GM12878 (cell line): ENCODE data around the gene STKLD1. TPM values are rescaled to one million over a fixed set of nuclear protein-coding genes. Genes with fewer than 3 reads are reported as not detected.

Source experiments
- ATAC-seq: fragments of 200-7000 bp; cut with Tn5 transposase; 3 replicates; pipeline ENCODE4 v1.9.1; 2020; ENCODE audit warnings: mild to moderate bottlenecking, moderate library complexity
- BruUV-seq: library from RNA; stranded (reverse); fragments of 400-500 nt; replicated peaks from 2 replicates; lab custom pipeline; 2021; lab: Mats Ljungman, UMichigan
- CTCF ChIA-PET: fragments of 300-600 bp; sonication (Branson Sonifier 250); formaldehyde crosslinking; extraction: SDS; loops from one replicate; lab custom pipeline; 2021; ENCODE audit warnings: inconsistent platforms; lab: Yijun Ruan, JAX
- POLR2A ChIA-PET: fragments of 350-600 bp; formaldehyde crosslinking; extraction: SDS; loops from one replicate; lab custom pipeline; 2021; ENCODE audit warnings: inconsistent platforms; lab: Charles Lee
- RAD21 ChIA-PET: fragments of 300-600 bp; sonication (Branson Sonifier 250); formaldehyde crosslinking; loops from one replicate; lab custom pipeline; 2023; ENCODE audit warnings: antibody characterized with exemption; ENCODE audit not compliant: unreplicated experiment; lab: Charles Lee
- SMC1A ChIA-PET: fragments of 300-600 bp; sonication (Branson Sonifier 250); formaldehyde crosslinking; loops from one replicate; lab custom pipeline; 2023; ENCODE audit not compliant: unreplicated experiment, uncharacterized antibody; lab: Charles Lee
- DNase-seq: peaks from one replicate; pipeline ENCODE4 v3.0.0-alpha.2; 2011; ENCODE audit warnings: low read depth, low spot score
- FAIRE-seq: peaks from 3 replicates; lab custom pipeline; 2011; peaks lifted over from hg19 to GRCh38; lab: Jason Lieb, UNC
- H2AFZ ChIP-seq: 2 replicates; pipeline ENCODE4 v1.6.0; 2011; ENCODE audit warnings: low read depth, low read length, control low read depth; ENCODE audit not compliant: control insufficient read depth
- H3K27ac ChIP-seq: 2 replicates; pipeline ENCODE4 v1.5.1; 2011; ENCODE audit warnings: control low read depth; ENCODE audit not compliant: control insufficient read depth, insufficient read depth
- H3K27me3 ChIP-seq, 2 experiments: replicated peaks in 1 of 2; 2 replicates each; pipeline versions ENCODE4 v1.6.0 to v1.6.1; 2011; ENCODE audit warnings: low read length in 1 of 2; ENCODE audit not compliant: control insufficient read depth in 2 of 2, insufficient read depth in 2 of 2
- H3K36me3 ChIP-seq, 2 experiments: 2 replicates each; pipeline ENCODE4 v1.5.1; 2011; ENCODE audit warnings: low read length in 1 of 2; ENCODE audit not compliant: control insufficient read depth in 2 of 2, insufficient read depth in 2 of 2
- H3K4me1 ChIP-seq: 2 replicates; pipeline ENCODE4 v1.6.1; 2011; ENCODE audit warnings: mild to moderate bottlenecking, low read length, moderate library complexity, mixed read lengths; ENCODE audit not compliant: control insufficient read depth, insufficient read depth
- H3K4me2 ChIP-seq: 2 replicates; pipeline ENCODE4 v1.6.0; 2011; ENCODE audit warnings: control low read depth; ENCODE audit not compliant: control insufficient read depth, insufficient read depth
- H3K4me3 ChIP-seq: fragments of 200-600 bp; sonication (generic); 2 replicates; pipeline ENCODE4 v1.5.1; 2016
- H3K79me2 ChIP-seq: 2 replicates; pipeline ENCODE4 v1.6.0; 2011; ENCODE audit warnings: low read length; ENCODE audit not compliant: control insufficient read depth, insufficient read depth
- H3K9ac ChIP-seq: 2 replicates; pipeline ENCODE4 v1.8.0; 2011; ENCODE audit warnings: low read length, control low read depth, mixed read lengths; ENCODE audit not compliant: control insufficient read depth, insufficient read depth
- H3K9me3 ChIP-seq: replicated peaks from 3 replicates; pipeline ENCODE4 v1.5.1; 2011; ENCODE audit warnings: mild to moderate bottlenecking, low read length; ENCODE audit not compliant: control insufficient read depth, insufficient read depth
- H4K20me1 ChIP-seq: 2 replicates; pipeline ENCODE4 v1.6.0; 2011; ENCODE audit not compliant: control insufficient read depth, insufficient read depth
- BHLHE40 ChIP-seq, 2 experiments: fragments of 450-650 bp in 1 of 2; IDR thresholded peaks; 2 replicates each; pipeline ENCODE4 v1.6.1; 2011 to 2017; ENCODE audit warnings: low read depth in 2 of 2, borderline replicate concordance in 1 of 2, improper control_type of control experiment in 1 of 2, low read length in 1 of 2, mild to moderate bottlenecking in 1 of 2
- FOXM1 ChIP-seq: IDR thresholded peaks from 2 replicates; pipeline ENCODE4 v1.6.1; 2012; ENCODE audit warnings: low read depth, mild to moderate bottlenecking, inconsistent platforms, low read length, moderate library complexity
- RAD21 ChIP-seq: IDR thresholded peaks from 2 replicates; pipeline ENCODE4 v1.6.1; 2011; ENCODE audit warnings: mild to moderate bottlenecking, low read depth, low read length, moderate library complexity; ENCODE audit not compliant: insufficient read depth
- SMC3 ChIP-seq: IDR thresholded peaks from 2 replicates; pipeline ENCODE4 v1.6.1; 2011; ENCODE audit warnings: low read length, improper control_type of control experiment, borderline replicate concordance
- WGBS: methylation state at CpG from one replicate; pipeline ENCODE4 v1.1.6; 2016; ENCODE audit warnings: low lambda C conversion rate; ENCODE audit not compliant: insufficient replicate concordance, insufficient coverage; ENCODE audit errors: missing lambda C conversion rate; 5-methylcytosine and 5-hydroxymethylcytosine counted together
- in situ Hi-C: fragments of 300-500 bp; cut with MboI; formaldehyde crosslinking; loops from 9 replicates; pipeline ENCODE4 v1.14.3; 2018; ENCODE audit warnings: mixed read lengths
- intact Hi-C: fragments of 100-400 bp; cut with micrococcal nuclease; formaldehyde crosslinking; loops from one replicate; pipeline ENCODE4 v1.14.2; 2022; ENCODE audit not compliant: unreplicated experiment
- polyA plus RNA-seq, 11 experiments: library from polyadenylated mRNA; depleted of rRNA in 4 of 11; unstranded in 6 of 11; stranded (reverse) in 5 of 11; fragments of >200 nt; fragmentation: Nextera tagmentation in 4 of 11; fragmentation: Illumina TruSeq in 1 of 11; extraction: Ambion mirVana in 4 of 11; extraction: Trizol in 1 of 11; gene quantifications; 1 replicate in 1 of 11; 2 replicates in 10 of 11; pipeline versions ENCODE4 v1.2.1 to v1.2.3, GENCODE V29; 2011 to 2016; ENCODE audit warnings: inconsistent platforms in 2 of 11, missing spikeins in 2 of 11, low read depth in 1 of 11
- total RNA-seq, 4 experiments: library from RNA; depleted of rRNA in 3 of 4; stranded (reverse); fragments of >200 nt in 3 of 4; fragmentation: Illumina TruSeq in 1 of 4; extraction: Trizol in 1 of 4; gene quantifications; 2 replicates each; pipeline versions ENCODE4 v1.2.1 to v1.2.3, GENCODE V29; 2013 to 2021
- TF ChIP-seq, protein P1 (sequence below): IDR thresholded peaks from 2 replicates; pipeline ENCODE4 v1.6.1; 2011; ENCODE audit warnings: borderline replicate concordance, low read depth, mild to moderate bottlenecking, moderate library complexity, low read length; ENCODE audit not compliant: insufficient read depth, poor library complexity, severe bottlenecking
- TF ChIP-seq, protein P2 (sequence below), 3 experiments: IDR thresholded peaks in 2 of 3; conservative IDR thresholded peaks in 1 of 3; 2 replicates each; pipeline ENCODE4 v1.5.1; 2011; ENCODE audit warnings: low read depth in 3 of 3, low read length in 3 of 3, mild to moderate bottlenecking in 3 of 3, control low read depth in 2 of 3, moderate library complexity in 2 of 3, inconsistent platforms in 1 of 3, mixed read lengths in 1 of 3; ENCODE audit not compliant: control insufficient read depth in 2 of 3, insufficient read depth in 1 of 3; ENCODE audit errors: extremely low read depth in 1 of 3
- TF ChIP-seq, protein P3 (sequence below): fragments of 450-650 bp; formaldehyde crosslinking; IDR thresholded peaks from 2 replicates; pipeline ENCODE4 v1.4.0; 2020; ENCODE audit warnings: mild to moderate bottlenecking, moderate library complexity

STKLD1 gene
- total and polyA plus RNA-seq, 10 of the 15 experiments (the other 5 are each of a cell fraction or from before 2014, with no cell fraction given), result 0.07 to 0.40 (median 0.29) TPM; not detected in 4

DNA sequence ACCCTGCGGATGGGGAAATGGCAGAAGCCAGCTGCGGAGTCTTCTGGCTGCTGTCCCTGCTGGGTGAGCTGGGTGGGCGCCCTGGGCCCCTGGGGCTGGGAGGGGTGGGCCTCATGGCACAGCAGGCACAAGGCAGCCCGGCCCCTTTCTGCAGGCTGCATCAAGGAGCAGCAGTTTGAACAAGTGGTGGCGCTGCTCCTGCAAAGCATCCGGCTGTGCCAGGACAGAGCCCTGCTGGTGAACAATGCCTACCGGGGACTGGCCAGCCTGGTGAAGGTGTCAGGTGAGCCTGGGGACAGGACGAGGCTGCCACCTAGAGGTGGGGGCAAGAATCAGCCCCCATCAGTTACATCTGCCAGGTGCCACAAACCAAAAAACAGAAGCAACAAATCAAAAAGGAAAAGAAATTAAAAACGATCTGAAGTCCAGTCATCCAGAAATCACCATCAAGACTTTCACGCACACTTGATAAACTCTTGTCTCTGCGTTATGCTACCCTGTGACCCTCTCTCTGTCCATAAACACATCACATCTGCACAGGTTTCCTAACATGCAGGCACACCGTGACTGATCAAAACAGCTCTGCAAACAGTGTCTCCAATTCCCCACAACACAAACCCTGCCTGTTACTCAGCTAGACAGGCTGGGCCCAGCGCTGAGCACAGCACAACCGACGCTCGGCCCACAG, 27.7 kb downstream of the STKLD1 start:
- H3K4me1 ChIP-seq, result no peaks in the 10 kb centered on the region
- H3K4me2 ChIP-seq, result no peak overlapping the region
- H2AFZ ChIP-seq, result no peak overlapping the region
- peak; percentile 57 for ATAC-seq
- H3K9me3 ChIP-seq, result no peaks in the 10 kb centered on the region
- no peak for FAIRE-seq
- RAD21 ChIA-PET, result interaction anchor here (1.1 kb wide), 1 partner anchor 34 kb away, joined by 3 read pairs; no protein-coding TSS in a partner anchor
- peaks cover 18 to 25% of the 10 kb centered on the region in 2 experiments; a peak in 3 of 4 replicates for H3K36me3 ChIP-seq
- no TSS peak for BruUV-seq
- no peak overlapping the region for H3K4me3 ChIP-seq
- no peak overlapping the region for H3K27ac ChIP-seq
- no peak overlapping the region for H3K9ac ChIP-seq
- SMC1A ChIA-PET, result interaction anchor here (1.7 kb wide), 1 partner anchor 20 kb away, joined by 3 read pairs; no protein-coding TSS in a partner anchor
- TF ChIP-seq, protein P1, sequence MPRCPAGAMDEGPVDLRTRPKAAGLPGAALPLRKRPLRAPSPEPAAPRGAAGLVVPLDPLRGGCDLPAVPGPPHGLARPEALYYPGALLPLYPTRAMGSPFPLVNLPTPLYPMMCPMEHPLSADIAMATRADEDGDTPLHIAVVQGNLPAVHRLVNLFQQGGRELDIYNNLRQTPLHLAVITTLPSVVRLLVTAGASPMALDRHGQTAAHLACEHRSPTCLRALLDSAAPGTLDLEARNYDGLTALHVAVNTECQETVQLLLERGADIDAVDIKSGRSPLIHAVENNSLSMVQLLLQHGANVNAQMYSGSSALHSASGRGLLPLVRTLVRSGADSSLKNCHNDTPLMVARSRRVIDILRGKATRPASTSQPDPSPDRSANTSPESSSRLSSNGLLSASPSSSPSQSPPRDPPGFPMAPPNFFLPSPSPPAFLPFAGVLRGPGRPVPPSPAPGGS, result no peak
- TF ChIP-seq RAD21 (peak; percentile 49), SMC3 (peak; percentile 32; the same call in 1 of the 2 replicates), FOXM1 (peak; percentile 25; the same call in 1 of the 2 replicates), BHLHE40 (IDR thresholded peaks at IDR 0.05; ENCODE audit: borderline replicate concordance in 1 of 2, low read depth in 2 of 2, low read length in 1 of 2) (0 out of 4 replicates have a peak, but pooled peaks have one; percentile 11 to 13)
- TF ChIP-seq, protein P2, sequence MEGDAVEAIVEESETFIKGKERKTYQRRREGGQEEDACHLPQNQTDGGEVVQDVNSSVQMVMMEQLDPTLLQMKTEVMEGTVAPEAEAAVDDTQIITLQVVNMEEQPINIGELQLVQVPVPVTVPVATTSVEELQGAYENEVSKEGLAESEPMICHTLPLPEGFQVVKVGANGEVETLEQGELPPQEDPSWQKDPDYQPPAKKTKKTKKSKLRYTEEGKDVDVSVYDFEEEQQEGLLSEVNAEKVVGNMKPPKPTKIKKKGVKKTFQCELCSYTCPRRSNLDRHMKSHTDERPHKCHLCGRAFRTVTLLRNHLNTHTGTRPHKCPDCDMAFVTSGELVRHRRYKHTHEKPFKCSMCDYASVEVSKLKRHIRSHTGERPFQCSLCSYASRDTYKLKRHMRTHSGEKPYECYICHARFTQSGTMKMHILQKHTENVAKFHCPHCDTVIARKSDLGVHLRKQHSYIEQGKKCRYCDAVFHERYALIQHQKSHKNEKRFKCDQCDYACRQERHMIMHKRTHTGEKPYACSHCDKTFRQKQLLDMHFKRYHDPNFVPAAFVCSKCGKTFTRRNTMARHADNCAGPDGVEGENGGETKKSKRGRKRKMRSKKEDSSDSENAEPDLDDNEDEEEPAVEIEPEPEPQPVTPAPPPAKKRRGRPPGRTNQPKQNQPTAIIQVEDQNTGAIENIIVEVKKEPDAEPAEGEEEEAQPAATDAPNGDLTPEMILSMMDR (IDR thresholded peaks at IDR 0.05 in 2 of 3, conservative IDR thresholded peaks at IDR 0.05 in 1 of 3; ENCODE audit: control insufficient read depth in 2 of 3, extremely low read depth in 1 of 3, insufficient read depth in 1 of 3, low read depth in 3 of 3, low read length in 3 of 3), result peak; percentile 60 to 79 (median 65)
- TF ChIP-seq, protein P3, sequence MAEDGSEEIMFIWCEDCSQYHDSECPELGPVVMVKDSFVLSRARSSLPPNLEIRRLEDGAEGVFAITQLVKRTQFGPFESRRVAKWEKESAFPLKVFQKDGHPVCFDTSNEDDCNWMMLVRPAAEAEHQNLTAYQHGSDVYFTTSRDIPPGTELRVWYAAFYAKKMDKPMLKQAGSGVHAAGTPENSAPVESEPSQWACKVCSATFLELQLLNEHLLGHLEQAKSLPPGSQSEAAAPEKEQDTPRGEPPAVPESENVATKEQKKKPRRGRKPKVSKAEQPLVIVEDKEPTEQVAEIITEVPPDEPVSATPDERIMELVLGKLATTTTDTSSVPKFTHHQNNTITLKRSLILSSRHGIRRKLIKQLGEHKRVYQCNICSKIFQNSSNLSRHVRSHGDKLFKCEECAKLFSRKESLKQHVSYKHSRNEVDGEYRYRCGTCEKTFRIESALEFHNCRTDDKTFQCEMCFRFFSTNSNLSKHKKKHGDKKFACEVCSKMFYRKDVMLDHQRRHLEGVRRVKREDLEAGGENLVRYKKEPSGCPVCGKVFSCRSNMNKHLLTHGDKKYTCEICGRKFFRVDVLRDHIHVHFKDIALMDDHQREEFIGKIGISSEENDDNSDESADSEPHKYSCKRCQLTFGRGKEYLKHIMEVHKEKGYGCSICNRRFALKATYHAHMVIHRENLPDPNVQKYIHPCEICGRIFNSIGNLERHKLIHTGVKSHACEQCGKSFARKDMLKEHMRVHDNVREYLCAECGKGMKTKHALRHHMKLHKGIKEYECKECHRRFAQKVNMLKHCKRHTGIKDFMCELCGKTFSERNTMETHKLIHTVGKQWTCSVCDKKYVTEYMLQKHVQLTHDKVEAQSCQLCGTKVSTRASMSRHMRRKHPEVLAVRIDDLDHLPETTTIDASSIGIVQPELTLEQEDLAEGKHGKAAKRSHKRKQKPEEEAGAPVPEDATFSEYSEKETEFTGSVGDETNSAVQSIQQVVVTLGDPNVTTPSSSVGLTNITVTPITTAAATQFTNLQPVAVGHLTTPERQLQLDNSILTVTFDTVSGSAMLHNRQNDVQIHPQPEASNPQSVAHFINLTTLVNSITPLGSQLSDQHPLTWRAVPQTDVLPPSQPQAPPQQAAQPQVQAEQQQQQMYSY (CRISPR knock-in tag), result no peak
- no peaks in the 10 kb centered on the region for H3K27me3 ChIP-seq
- CTCF ChIA-PET, result interaction anchor here (1.0 to 1.6 kb wide), 6 partner anchors 12 to 217 kb away, joined by 3 to 5 read pairs (median 4); partner anchors contain the start of gene SURF6
- 74% methylated on average over 16 of the region's 16 CpGs for WGBS
- no peaks in the 10 kb centered on the region; the same call in 1 of the 2 replicates for H4K20me1 ChIP-seq
- POLR2A ChIA-PET, result interaction anchor here (0.6 kb wide), 2 partner anchors 55 to 462 kb away, joined by 3 read pairs; no protein-coding TSS in a partner anchor
- DNase-seq, result no peak
- intact Hi-C loops (no loop called here), in situ Hi-C loops (no loop called here)
- no peaks in the 10 kb centered on the region for H3K79me2 ChIP-seq
